Cardiac muscle cell (in vitro differentiated cells and primary cell): Measurements from ENCODE around the gene ZNF286A. TPM values are rescaled to one million over a fixed set of nuclear protein-coding genes. Genes with fewer than 3 reads are reported as not detected.
"Not testable (repeated sequence)": the region's sequence is repeated elsewhere in the genome, so short reads cannot be mapped to it uniquely, and the experiment has no call there.

Source experiments
- DNase-seq, 2 donors: peaks; one replicate each; pipeline versions ENCODE4 v3.0.0 to v3.0.0-alpha.2; 2010 to 2017; ENCODE audit warnings: low read depth in 1 of 2, low spot score in 1 of 2
- H3K27ac ChIP-seq: fragments of 200-600 bp; sonication (generic); 2 replicates; pipeline ENCODE4 v1.5.1; 2016
- H3K27me3 ChIP-seq: fragments of 200-600 bp; sonication (generic); 2 replicates; pipeline ENCODE4 v1.6.0; 2016; ENCODE audit warnings: control low read depth
- H3K36me3 ChIP-seq: fragments of 200-600 bp; sonication (generic); 2 replicates; pipeline ENCODE4 v1.5.1; 2016; ENCODE audit warnings: control low read depth
- H3K4me1 ChIP-seq: fragments of 200-600 bp; sonication (generic); 2 replicates; pipeline ENCODE4 v1.8.1; 2017; ENCODE audit warnings: low read depth, mild to moderate bottlenecking, mixed run types
- H3K4me3 ChIP-seq: fragments of 200-600 bp; sonication (generic); 2 replicates; pipeline ENCODE4 v1.5.1; 2016; ENCODE audit warnings: mild to moderate bottlenecking
- H3K9me3 ChIP-seq: fragments of 200-600 bp; sonication (generic); 2 replicates; pipeline ENCODE4 v1.5.1; 2017; ENCODE audit warnings: low read depth, mild to moderate bottlenecking, control low read depth
- CTCF ChIP-seq: IDR thresholded peaks from 2 replicates; pipeline ENCODE4 v1.5.1; 2012; ENCODE audit warnings: low read depth, mild to moderate bottlenecking, low read length
- polyA plus RNA-seq: library from polyadenylated mRNA; unstranded; fragments of >200 nt; fragmentation: Nextera tagmentation; extraction: Ambion mirVana; gene quantifications from 2 replicates; pipeline ENCODE4 v1.2.1, GENCODE V29; 2016
- total RNA-seq: library from RNA; depleted of rRNA; stranded (reverse); fragments of >200 nt; gene quantifications from 2 replicates; pipeline ENCODE4 v1.2.3, GENCODE V29; 2016

ZNF286A gene
- total and polyA plus RNA-seq, 2 experiments from 2014 or later, result 26.1 to 78.7 TPM

GRCh38 chr17:15660077-15660476 lies 39.5 kb upstream of the ZNF286A start:
- Histone ChIP-seq H3K27me3 (no peaks in the 10 kb centered on the region), H3K4me3 (no peak overlapping the region), H3K9me3 (no peaks in the 10 kb centered on the region), H3K27ac (peak overlapping the region; percentile 60), H3K36me3 (peaks cover 2% of the 10 kb centered on the region), H3K4me1 (peaks cover 7% of the 10 kb centered on the region)
- no peak for TF ChIP-seq CTCF
- no peak for DNase-seq

GRCh38 chr17:15662681-15663080 lies 36.9 kb upstream of the ZNF286A start:
- H3K4me1 ChIP-seq, result peaks cover 7% of the 10 kb centered on the region
- no peak overlapping the region for H3K4me3 ChIP-seq
- no peak for TF ChIP-seq CTCF
- peak in 1 of 2 donors; percentile 24 for DNase-seq
- H3K9me3 ChIP-seq, result no peaks in the 10 kb centered on the region
- peaks cover 2% of the 10 kb centered on the region for H3K36me3 ChIP-seq
- H3K27ac ChIP-seq, result peak overlapping the region; percentile 43
- H3K27me3 ChIP-seq, result no peaks in the 10 kb centered on the region

- Histone ChIP-seq H3K4me3 (no peak overlapping the region), H3K9me3 (no peaks in the 10 kb centered on the region), H3K27ac (peak overlapping the region; percentile 43), H3K27me3 (no peaks in the 10 kb centered on the region), H3K36me3 (peaks cover 2% of the 10 kb centered on the region), H3K4me1 (peaks cover 7% of the 10 kb centered on the region)
- DNase-seq, result no peak
- no peak for TF ChIP-seq CTCF
These were observed 36.4 kb upstream of the ZNF286A start for GRCh38 chr17:15663176-15663575.

- H3K27ac ChIP-seq, result no peak overlapping the region
- H3K9me3 ChIP-seq, result no peaks in the 10 kb centered on the region
- peaks cover 7% of the 10 kb centered on the region for H3K4me1 ChIP-seq
- H3K27me3 ChIP-seq, result no peaks in the 10 kb centered on the region
- no peak for DNase-seq
- no peaks in the 10 kb centered on the region for H3K36me3 ChIP-seq
- no peak for TF ChIP-seq CTCF
- H3K4me3 ChIP-seq, result no peak overlapping the region
These were observed 35.9 kb upstream of the ZNF286A start for GRCh38 chr17:15663691-15664090.

GRCh38 chr17:15669526-15669925 lies 30.0 kb upstream of the ZNF286A start:
- not testable (repeated sequence) for H3K27me3 ChIP-seq, H3K9me3 ChIP-seq, DNase-seq, H3K36me3 ChIP-seq, H3K4me3 ChIP-seq, H3K4me1 ChIP-seq, H3K27ac ChIP-seq

- not testable (repeated sequence) for H3K27ac ChIP-seq, H3K9me3 ChIP-seq, H3K4me3 ChIP-seq, H3K4me1 ChIP-seq, DNase-seq, H3K36me3 ChIP-seq, H3K27me3 ChIP-seq
These were observed 24.9 kb upstream of the ZNF286A start for GRCh38 chr17:15674640-15675039.

GRCh38 chr17:15675991-15676390 lies 23.6 kb upstream of the ZNF286A start:
- not testable (repeated sequence) for H3K27me3 ChIP-seq, H3K9me3 ChIP-seq, H3K27ac ChIP-seq, DNase-seq, H3K36me3 ChIP-seq, H3K4me3 ChIP-seq, H3K4me1 ChIP-seq

- DNase-seq, H3K27ac ChIP-seq, H3K9me3 ChIP-seq, H3K27me3 ChIP-seq, H3K36me3 ChIP-seq, H3K4me1 ChIP-seq: not testable (repeated sequence)
- peak overlapping the region; percentile 57 for H3K4me3 ChIP-seq
These were observed 16.4 kb upstream of the ZNF286A start for GRCh38 chr17:15683135-15683534.

GRCh38 chr17:15683824-15684478 lies 15.6 kb upstream of the ZNF286A start, which contains the start of gene TRIM16:
Gene TRIM16, minus strand, starts transcription at chr17:15684311. Its CDS starts 32,702 bp downstream, at chr17:15651609.
- H3K27me3 ChIP-seq, H3K27ac ChIP-seq, H3K4me1 ChIP-seq, H3K36me3 ChIP-seq, H3K9me3 ChIP-seq: not testable (repeated sequence)
- peak; percentile 56 to 74 for DNase-seq
- peak within 1 kb of the TSS; percentile 57 for H3K4me3 ChIP-seq

GRCh38 chr17:15687494-15687893 lies 12.1 kb upstream of the ZNF286A start:
- not testable (repeated sequence) for H3K9me3 ChIP-seq, H3K4me1 ChIP-seq, H3K4me3 ChIP-seq, H3K27ac ChIP-seq, H3K27me3 ChIP-seq, H3K36me3 ChIP-seq, DNase-seq
